GM12873 (cell line): Measurements from ENCODE around the gene GTF2IRD1.

Experiments used
- TF ChIP-seq, protein P1 (sequence below): IDR thresholded peaks from 2 replicates; pipeline ENCODE4 v1.5.1; 2012; ENCODE audit warnings: low read depth, mild to moderate bottlenecking, moderate library complexity, low read length, control low read depth; ENCODE audit not compliant: insufficient read depth; ENCODE audit errors: missing control alignments

Gene GTF2IRD1

GRCh38 chr7:74606909-74607510 is 153.3 kb downstream of the GTF2IRD1 start:
- TF ChIP-seq, protein P1, sequence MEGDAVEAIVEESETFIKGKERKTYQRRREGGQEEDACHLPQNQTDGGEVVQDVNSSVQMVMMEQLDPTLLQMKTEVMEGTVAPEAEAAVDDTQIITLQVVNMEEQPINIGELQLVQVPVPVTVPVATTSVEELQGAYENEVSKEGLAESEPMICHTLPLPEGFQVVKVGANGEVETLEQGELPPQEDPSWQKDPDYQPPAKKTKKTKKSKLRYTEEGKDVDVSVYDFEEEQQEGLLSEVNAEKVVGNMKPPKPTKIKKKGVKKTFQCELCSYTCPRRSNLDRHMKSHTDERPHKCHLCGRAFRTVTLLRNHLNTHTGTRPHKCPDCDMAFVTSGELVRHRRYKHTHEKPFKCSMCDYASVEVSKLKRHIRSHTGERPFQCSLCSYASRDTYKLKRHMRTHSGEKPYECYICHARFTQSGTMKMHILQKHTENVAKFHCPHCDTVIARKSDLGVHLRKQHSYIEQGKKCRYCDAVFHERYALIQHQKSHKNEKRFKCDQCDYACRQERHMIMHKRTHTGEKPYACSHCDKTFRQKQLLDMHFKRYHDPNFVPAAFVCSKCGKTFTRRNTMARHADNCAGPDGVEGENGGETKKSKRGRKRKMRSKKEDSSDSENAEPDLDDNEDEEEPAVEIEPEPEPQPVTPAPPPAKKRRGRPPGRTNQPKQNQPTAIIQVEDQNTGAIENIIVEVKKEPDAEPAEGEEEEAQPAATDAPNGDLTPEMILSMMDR = no peak

GRCh38 chr7:74612015-74612829 is 158.5 kb downstream of the GTF2IRD1 start:
- TF ChIP-seq, protein P1 = no peak

- TF ChIP-seq, protein P1 = no peak
Measured at GRCh38 chr7:74615933-74616780, 162.5 kb downstream of the GTF2IRD1 start.

GRCh38 chr7:74617180-74617744 is 163.6 kb downstream of the GTF2IRD1 start:
- TF ChIP-seq, protein P1 = no peak

DNA sequence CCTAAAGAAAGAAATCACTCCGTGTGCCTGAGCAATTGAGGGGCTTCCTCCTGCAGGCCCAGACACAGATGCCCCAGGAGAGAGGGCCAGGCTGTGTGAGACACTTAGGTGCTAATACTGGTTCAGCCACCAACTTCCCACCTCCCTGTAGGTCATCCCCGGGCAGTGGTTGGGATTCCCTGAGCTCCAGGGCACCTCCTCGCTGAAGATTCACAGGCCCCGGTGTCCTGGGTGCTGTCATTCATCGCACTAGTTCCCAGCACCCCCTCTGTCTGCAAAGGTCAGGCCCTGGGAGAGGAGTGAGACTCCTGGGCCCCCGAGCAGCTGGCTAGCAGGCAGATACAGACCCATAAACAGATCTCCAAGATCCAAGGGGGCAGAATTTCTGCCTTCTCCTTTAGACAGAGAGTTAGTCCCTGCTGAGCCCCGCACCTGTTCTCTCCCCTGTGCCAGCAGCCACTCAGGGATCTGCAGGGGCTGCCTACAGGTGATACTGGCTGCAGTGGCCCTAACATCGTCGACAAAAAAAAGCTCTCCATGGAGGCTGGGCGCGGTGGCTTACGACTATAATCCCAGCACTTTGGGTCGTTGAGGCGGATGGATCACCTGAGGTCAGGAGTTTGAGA is 165.6 kb downstream of the GTF2IRD1 start:
- TF ChIP-seq, protein P1 = no peak

- TF ChIP-seq, protein P1 = no peak
Measured at GRCh38 chr7:74622228-74622749, 168.6 kb downstream of the GTF2IRD1 start.
